NCI-H82 (cell line): ENCODE data around the gene CARS2.
"Not testable (repeated sequence)": the region's sequence is repeated elsewhere in the genome, so short reads cannot be mapped to it uniquely, and the experiment has no call there.

Source experiments
- DNase-seq: peaks from one replicate; lab custom pipeline; 2025; lab: John Stamatoyannopoulos, UW

CARS2 gene

DNA sequence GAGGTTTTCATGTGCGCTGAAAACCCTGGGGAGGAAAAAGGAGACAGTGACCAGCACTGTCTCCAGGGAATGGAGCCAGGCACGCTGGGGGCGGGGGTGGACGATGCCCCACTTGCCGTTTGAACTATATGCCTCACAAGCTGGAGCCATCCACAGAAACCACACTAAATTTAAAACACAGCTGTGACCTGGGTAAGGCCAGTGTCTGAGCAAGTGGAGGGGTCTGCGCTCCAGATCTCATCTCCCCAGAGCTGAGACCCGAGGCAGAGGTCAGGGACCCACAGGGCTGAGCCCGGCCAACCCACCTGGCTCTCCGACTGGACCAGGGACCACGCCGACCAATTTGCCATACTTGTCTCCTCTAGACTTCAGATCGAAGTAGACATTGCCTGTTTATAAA, 23.2 kb downstream of the CARS2 start:
- DNase-seq: no peak

DNA sequence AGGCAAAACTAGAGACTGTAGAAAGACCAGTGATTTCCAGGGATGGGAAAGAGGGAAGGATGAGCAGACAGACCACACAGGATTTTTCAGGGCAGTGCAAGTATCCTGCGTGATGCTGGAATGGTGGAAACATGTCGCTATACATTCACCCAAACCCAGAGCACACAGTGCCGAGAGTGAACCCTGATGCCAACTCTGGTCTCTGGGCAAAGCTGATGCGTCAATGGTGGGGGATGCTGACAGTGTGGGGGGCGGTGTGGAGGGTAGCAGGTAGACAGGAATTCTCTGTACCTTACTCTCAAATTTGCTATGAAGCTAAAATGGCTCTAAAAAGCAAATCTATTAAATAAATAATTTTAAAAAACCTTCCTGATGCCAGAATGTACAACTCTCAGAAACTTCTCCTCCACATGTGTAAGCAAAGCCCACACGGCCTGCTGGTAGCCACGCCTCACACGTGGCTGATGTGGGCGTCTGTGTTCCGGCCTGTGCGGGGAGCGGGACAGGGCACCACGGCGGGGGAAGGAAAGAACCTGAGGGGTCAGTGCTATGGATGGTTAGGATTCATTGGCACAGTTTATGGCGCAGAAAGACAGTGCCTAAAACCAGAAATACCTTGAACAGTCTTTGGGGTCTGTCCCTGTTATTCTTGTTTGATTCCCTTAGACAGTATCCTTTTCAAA, 23.9 kb downstream of the CARS2 start:
- DNase-seq: no peak

DNA sequence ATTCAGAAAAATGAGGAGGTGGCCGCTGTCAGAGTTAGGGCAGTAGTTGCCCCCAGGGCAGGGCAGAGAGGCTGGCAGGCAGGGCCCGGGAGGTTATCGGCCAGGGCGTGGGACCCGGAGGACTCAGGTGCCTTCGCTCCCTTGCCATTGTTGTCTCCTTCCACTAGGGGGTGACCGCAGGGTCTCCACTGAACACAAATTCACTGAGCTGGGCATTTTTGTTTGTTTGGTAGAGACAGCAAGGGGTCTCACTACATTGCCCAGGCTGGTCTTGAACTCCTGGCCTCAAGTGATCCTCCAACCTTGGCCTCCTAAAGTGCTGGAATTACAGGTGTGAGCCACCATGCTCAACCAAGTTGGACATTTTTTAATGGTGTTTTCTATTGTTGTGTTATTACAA, 25.1 kb downstream of the CARS2 start:
- DNase-seq: peak; percentile 62

DNA sequence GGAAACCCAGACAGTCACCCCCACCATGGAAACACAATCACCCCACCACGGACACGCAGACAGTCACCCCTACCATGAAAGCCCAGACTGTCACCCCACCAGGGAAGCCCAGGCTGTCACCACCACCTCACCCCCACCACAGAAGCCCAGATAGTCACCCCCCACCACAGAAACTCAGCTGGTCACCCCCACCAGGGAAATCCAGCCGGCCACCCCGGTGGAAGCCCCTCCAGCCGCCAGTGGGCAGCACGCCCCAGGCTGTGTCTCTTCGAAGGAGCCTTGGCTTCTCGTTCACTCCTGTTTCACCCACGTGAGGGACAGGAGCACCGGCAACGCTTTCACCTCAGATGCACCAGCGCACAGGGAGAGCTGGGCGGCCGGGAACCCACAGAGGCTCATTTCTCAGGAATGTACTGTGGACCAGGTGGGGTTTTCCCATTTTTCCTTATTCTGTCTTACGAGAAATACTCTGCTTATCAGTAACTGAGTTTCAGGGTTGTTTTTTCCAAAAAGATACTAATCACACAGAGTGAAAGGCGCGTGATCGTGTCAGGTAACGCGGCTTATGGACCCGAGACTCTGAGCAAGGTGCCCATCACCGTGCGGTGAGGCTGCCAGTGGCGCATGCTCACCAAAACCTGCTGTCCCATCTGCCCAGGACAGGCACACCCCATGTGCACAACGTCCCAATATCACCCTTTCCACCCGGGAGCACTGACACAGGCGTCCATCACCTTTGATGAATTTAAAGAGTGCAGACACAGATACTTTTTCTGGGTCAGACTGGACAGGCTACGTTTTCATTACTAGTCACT, 28.0 kb downstream of the CARS2 start:
- no peak for DNase-seq

DNA sequence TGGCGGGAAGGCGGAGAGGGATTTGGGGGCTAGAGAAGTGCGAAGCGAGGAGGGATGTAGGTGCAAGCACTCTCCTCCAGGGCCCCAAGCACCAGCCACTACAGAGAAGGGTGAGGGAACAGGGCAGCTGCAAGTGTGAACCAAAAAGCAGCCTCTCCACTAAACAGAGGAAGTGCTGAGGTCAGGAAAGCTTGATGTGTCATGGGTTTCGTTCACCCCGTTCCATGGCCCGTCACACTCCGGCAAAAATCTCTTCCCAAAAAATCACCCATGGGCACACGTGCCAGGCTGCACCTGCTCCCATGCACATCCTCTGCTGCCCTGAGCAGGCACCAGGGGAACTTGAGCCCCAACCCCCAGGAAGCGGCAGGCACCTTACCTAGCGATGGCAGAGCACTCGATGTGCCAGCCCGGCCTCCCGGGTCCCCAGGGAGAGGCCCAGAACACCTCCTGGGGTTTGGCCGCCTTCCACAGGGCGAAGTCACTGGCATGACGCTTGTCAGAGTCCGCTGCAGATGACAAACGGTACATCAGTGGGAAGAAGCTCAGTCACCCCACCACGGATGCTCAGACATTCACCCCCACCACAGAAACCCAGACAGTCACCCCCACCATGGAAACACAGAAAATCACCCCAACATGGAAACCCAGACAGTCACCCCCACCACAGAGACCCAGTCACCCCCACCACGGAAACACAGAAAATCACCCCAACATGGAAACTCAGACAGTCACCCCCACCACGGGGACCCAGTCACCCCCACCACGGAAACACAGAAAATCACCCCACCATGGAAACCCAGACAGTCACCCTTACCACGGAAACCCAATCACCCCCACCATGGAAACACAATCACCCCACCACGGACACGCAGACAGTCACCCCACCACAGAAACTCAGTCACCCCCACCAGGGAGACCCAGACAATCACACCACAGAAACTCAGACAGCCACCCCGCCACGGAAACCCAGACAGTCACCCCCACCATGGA, 29.0 kb downstream of the CARS2 start:
- no peak for DNase-seq

DNA sequence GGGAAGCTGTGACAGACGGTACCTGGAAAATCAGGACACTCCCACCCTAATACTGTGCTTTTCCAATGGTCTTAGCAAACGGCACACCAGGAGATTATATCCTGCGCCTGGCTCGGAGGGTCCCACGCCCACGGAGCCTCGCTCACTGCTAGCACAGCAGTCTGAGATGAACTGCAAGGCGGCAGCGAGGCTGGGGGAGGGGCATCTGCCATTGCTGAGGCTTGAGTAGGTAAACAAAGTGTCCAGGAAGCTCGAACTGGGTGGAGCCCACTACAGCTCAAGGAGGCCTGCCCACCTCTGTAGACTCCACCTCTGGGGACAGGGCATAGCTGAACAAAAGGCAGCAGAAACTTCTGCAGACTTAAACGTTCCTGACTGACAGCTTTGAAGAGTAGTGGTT, 36.1 kb downstream of the CARS2 start:
- DNase-seq: not testable (repeated sequence)

DNA sequence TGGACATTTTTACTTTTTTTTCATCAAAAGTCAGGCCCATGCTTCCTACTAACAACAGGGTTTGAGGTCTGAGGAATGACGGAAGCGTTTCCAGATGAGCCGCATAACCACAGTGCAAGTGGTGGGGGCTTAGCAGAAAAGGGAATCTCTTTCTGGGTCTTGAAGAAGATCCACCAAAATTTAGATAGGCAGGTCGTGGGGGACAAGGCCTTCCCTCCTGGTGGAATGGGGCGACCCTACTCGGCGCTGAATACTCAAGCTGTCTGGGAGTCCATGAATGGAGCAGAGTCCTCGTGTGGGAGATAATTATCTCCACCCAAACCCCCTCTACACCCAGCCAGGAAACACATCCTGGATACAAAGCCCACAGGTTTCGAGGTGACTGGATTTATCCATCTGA, 36.9 kb downstream of the CARS2 start:
- DNase-seq: no peak

DNA sequence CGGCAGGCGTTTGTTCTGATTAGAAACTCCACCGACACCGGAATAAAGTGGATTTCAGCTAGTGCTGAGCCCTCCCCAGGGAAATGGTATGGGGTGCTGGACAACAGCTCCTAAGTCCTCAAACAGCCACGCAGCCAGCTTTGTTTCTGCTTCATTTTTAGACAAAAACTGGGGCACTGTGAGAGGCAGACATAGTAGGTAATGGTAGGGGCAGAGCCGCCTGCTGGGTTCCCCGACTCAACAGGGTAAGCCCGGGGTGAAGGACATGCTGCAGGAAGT, 39.7 kb downstream of the CARS2 start:
- no peak for DNase-seq

DNA sequence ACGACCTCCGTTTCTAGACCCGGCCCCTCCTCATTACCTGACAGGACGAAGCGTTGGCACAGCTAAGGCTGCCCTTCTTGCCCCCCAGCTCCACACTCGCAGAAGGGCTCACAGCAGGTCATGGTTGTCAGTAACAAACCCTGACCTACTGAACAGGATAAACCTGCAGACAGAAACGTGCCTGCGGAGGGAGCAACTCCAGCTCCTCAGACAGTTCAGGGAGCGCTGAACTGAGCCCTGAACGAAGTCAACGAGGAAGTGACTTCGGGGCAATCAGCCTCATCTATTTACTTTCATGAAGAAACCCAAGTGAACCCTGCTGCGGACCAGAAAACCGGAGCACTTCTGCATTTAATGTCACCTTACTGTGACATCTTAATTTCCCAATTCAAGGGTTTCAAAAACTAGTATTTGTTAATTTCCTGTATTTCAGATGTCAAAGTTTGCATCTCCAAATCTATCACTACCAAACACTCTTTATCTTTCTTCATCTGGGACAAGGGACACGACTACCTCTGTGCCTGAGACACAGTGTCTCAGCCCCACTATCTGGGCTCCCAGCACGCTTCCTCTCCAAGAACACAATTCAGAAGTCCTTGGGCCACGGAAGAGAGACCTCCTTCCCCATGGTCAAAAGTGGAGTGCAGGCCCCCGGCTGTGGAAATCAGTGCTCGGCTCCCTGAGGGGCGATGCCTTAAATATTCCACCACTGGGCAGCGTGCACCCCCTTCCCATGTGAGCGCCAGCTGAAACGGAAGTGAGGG, 40.2 kb downstream of the CARS2 start:
- DNase-seq: no peak

DNA sequence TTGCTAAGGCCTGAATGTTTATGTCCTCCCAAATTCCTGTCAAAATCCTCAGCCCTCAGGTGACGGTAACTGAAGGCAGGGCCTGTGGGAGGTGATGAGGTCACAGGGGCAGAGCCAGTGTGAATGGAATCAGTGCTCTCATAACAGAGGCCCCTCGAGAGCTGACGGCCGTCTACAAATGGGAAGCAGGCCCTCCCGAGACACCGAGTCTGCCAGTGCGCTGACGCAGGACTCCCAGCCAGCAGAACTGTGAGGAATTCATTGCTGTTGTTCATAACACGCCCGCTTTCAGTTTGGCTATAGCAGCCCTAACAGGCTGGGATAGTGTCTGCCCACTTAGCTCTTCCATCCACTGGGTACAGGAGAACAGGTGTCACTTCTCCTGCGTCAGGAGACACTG, 41.2 kb downstream of the CARS2 start:
- no peak for DNase-seq

DNA sequence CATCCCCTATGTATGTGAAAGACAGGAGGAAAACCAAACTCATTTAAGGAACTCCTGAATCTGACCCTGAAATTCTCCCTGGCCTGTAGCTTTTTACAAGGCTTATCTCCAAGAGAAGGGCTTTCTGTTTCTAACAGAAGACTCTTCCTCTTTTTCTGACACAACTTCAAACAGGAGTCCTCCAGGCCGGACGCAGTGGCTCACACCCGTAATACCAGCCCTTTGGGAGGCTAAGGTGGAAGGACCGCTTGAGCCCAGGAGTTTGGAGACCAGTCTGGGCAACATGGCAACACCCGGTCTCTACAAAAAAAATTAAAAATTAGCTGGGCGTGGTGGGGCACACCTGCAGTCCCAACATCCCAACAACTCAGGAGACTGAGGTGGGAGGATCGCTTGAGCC, 41.9 kb downstream of the CARS2 start:
- no peak for DNase-seq

DNA sequence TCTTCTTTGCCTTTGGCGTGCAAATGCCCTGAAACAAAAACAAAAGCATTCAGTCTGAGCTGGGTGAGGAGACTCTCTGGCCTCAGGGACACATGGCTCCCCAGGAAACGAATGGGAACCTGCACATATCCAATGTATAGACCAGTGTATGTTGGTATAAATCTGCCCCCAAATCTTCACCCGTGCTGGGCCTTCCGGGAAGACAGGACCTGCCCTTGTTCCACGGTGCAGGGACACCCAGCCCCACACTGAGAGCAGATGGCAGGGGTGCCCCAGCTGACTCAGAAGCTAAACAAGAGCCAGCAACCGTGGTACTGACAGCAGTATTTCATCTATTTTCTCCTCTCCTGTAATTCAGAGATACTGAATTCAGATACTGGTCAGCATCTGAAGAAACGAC, 42.4 kb downstream of the CARS2 start:
- no peak for DNase-seq

DNA sequence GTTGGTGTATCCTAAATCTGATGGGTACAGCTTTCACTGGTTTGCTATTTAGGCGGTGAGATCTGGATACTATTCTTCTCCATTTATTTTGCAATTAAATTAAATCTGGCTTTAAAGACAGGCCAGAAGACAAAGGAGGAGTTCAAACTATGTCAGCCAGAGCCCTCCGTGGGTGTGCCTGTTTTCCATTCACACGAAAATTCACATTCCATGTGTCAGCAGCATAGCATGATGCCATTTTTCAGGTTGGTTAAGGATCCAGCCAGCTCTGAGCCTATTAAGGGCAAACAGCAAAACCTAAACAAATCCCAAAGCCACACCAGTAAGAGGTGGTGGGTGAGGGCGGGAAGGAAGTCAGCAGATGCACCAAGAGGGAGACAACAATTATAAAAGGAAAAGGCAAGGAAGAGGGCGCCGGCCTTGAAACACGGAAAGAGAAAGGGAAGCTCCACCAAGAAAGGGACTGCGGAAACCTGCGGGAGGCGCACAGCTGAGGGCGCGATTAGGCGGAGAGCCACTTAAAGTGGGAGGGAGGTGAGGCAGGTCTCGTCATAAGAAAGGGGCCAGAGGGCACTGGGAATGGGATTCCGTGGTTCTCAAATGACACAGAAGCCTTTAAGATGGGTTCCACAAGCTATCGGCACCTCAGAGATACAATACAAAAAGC, 43.0 kb downstream of the CARS2 start:
- no peak for DNase-seq

DNA sequence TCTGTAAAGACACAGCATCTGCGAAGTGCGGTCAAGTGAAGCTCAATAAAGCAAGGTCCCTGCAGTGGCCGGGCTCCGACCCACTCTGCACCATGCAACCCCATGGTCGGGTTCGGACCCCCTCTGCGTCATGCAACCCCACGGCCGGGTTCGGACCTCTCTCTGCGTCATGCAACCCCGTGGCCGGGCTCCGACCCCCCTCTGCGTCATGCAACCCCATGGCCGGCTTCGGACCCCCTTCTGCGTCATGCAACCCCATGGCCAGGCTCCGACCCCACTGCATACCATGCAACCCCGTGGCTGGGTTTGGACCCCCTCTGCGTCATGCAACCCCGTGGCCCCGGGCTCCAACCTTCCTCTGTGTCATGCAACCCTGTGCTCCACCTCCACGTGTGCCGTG, 43.8 kb downstream of the CARS2 start:
- no peak for DNase-seq

DNA sequence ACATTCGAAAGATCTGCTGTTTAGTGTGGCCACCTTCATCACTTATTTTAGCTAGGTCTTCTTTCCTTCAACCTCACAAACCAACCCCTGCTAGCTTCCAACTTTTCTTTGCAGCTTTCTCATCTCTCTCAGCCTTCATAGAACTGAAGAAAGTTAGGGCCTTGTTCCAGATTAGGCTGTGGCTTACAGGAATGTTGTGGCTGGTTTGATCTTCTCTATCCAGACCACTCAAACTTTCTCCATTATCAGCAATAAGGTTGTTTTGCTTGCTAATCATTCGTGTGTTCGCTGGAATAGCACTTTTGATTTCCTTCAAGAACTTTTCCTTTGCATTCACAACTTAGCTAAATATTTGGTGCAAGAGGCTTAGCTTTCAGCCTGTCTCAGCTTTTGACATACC, 44.7 kb downstream of the CARS2 start:
- no peak for DNase-seq

DNA sequence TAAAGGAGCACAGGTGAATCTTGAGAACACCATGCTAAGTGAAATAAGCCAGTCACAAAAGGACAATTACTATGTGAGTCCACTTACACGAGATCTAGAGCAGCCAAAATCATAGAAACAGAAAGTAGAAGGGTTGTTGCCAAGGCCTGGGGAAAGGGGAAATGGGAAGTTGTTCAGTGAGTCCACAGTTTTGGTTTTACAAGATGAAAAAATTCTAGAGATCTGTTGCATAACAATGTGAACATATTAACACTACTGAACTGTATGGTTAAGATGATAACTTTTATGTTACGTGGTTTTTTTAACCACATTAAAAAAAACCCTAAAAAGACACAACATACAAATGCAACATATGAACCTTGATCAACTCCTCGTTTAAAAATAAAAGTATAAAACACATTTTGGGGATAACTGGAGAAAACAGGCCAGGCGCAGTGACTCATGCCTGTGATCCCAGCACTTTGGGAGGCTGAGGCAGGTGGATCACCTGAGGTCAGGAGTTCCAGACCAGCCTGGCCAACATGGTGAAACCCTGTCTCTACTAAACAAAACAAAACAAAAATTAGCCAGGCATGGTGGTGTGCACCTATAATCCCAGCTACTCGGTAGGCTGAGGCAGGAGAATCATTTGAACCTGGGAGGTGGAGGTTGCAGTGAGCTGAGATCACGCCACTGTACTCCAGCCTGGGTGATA, 47.6 kb downstream of the CARS2 start:
- DNase-seq: not testable (repeated sequence)

DNA sequence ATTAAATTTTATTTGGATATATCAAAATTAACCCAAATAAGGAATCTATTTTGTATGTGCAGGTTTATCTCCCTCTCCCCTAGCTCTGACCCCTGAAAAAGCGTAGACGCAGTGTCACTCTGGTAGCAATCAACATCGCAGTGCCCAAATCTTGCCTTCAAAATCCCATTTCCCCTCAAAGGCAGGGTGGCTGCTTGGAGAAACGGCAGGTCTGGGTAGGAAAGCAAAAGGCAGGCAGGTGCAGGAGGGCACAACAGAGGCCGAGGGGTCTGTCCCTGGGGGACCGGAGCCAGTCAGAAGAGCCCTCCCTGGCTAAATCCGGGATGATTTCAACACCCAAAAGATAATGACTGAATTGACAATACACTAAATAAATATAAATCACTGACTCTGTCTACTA, 48.7 kb downstream of the CARS2 start:
- DNase-seq: no peak

DNA sequence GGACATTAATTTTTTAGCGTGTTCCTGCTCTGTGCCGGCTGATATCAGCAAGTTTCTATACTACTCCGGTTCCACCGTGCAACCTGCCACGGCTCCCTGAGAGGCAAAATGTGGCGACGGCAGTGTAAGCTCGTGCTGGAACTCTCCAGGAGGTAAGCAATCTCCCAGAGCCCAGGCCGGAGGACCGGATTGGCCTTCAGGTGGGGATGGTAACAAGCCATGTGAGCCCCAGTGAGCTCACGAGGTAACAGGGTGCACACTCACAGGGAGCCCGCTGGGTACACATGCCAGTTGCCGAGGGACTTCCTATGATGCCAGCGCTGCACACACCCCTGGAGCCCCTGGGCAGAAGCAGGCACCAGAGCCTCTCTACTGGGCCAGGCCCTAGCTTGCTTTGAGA, 52.1 kb downstream of the CARS2 start:
- no peak for DNase-seq

DNA sequence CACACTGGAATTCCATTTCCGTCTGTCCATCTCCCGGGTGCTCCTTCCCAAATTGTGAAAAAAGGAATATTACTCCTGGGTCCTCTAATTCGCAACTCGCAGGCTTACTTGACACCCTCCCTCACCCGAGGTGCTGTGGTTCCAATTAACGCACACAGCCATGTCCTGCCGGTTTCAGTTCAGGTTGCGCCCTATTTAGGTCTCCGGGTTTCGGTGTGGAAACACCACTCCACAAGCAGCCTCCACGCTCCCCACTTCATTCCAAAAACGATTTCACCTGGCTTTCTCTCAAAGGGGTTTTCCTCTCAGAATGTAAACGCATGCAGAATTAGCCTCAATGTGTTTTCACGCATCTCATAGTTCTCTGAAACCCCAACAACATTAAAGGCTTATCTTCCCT, 52.6 kb downstream of the CARS2 start:
- no peak for DNase-seq

DNA sequence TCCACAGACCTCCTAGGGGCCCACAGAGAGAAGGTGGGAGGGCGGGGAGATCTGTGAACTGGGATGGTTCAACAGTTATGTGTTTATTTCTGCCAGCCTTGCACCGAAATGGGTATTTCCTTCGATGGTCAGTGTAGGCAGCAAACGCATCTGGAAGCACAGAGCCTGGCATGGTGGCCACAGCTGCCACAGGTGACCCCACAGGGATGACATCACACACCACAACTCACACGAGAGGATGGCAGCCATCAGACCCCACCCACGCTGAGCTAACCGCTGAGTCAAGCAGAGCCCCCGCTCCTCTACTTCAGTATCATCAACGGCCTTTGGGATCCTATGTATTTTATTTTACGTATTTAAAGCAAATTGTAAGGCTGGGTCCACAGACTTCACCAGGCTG, 53.2 kb downstream of the CARS2 start:
- DNase-seq: no peak

DNA sequence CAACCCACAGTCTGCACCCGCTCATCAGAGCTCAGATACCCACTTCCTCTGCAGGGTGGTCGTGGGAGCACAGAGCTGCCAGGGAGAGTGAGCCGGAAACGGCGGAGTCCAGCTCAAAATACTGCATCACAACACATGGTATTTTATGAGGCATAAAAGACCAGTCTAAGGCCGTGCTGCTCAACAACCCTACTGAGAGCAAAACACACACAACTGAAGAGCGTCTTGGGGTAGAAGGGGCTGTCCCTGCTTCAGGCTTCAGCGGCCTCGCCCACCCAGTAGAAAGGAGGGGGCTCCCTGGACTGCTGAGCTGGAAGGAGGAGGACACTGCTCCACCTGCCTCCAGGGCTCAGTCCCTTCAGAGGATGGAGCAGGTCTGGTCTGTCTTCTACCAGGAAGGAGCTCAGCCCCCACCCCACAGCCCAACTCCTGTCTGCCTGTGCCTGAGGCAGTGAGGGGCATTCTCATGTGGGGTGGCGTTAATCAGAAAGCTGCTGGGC, 53.6 kb downstream of the CARS2 start:
- no peak for DNase-seq
